GM12878 (cell line): ENCODE results near the gene HMOX2. TPM values are rescaled to one million over a fixed set of nuclear protein-coding genes. Genes with fewer than 3 reads are reported as not detected.

Experiments used
- ATF7 ChIP-seq: fragments of 450-650 bp; IDR thresholded peaks from 2 replicates; pipeline ENCODE4 v1.6.1; 2016; ENCODE audit warnings: low read depth, mild to moderate bottlenecking
- BCL11A ChIP-seq: IDR thresholded peaks from 2 replicates; pipeline ENCODE4 v1.6.1; 2011; ENCODE audit warnings: low read depth, low read length
- DPF2 ChIP-seq: fragments of 450-650 bp; IDR thresholded peaks from 2 replicates; pipeline ENCODE4 v1.6.1; 2017; ENCODE audit warnings: mild to moderate bottlenecking
- PAX8 ChIP-seq: fragments of 450-650 bp; IDR thresholded peaks from 2 replicates; pipeline ENCODE4 v1.6.1; 2017; ENCODE audit warnings: mild to moderate bottlenecking, moderate library complexity
- STAT3 ChIP-seq: IDR thresholded peaks from 2 replicates; pipeline ENCODE4 v1.6.1; 2011; ENCODE audit warnings: low read depth, low read length, improper control_type of control experiment
- polyA plus RNA-seq, 11 experiments: library from polyadenylated mRNA; depleted of rRNA in 4 of 11; unstranded in 6 of 11; stranded (reverse) in 5 of 11; fragments of >200 nt; fragmentation: Nextera tagmentation in 4 of 11; fragmentation: Illumina TruSeq in 1 of 11; extraction: Ambion mirVana in 4 of 11; extraction: Trizol in 1 of 11; gene quantifications; 1 replicate in 1 of 11; 2 replicates in 10 of 11; pipeline versions ENCODE4 v1.2.1 to v1.2.3, GENCODE V29; 2011 to 2016; ENCODE audit warnings: inconsistent platforms in 2 of 11, missing spikeins in 2 of 11, low read depth in 1 of 11
- total RNA-seq, 4 experiments: library from RNA; depleted of rRNA in 3 of 4; stranded (reverse); fragments of >200 nt in 3 of 4; fragmentation: Illumina TruSeq in 1 of 4; extraction: Trizol in 1 of 4; gene quantifications; 2 replicates each; pipeline versions ENCODE4 v1.2.1 to v1.2.3, GENCODE V29; 2013 to 2021
- TF ChIP-seq, protein P1 (sequence below): fragments of 450-650 bp; IDR thresholded peaks from 2 replicates; pipeline ENCODE4 v1.6.1; 2016; ENCODE audit warnings: mild to moderate bottlenecking, moderate library complexity, borderline replicate concordance
- TF ChIP-seq, protein P2 (sequence below): IDR thresholded peaks from 2 replicates; pipeline ENCODE4 v1.6.1; 2012; ENCODE audit warnings: improper control_type of control experiment, low read depth, low read length; ENCODE audit not compliant: insufficient replicate concordance
- TF ChIP-seq, protein P3 (sequence below): fragments of 450-650 bp; conservative IDR thresholded peaks from 2 replicates; pipeline ENCODE4 v1.6.1; 2017; ENCODE audit warnings: mild to moderate bottlenecking, moderate library complexity
- TF ChIP-seq, protein P4 (sequence below): fragments of 450-650 bp; IDR thresholded peaks from 2 replicates; pipeline ENCODE4 v1.6.1; 2018; ENCODE audit warnings: borderline replicate concordance, mild to moderate bottlenecking; ENCODE audit not compliant: partially characterized antibody
- TF ChIP-seq, protein P5 (sequence below): fragments of 450-650 bp; formaldehyde crosslinking; IDR thresholded peaks from 2 replicates; pipeline ENCODE4 v1.4.0; 2022; ENCODE audit warnings: mild to moderate bottlenecking, moderate library complexity

HMOX2 gene
- total and polyA plus RNA-seq, 10 of the 15 experiments (the other 5 are each of a cell fraction or from before 2014, with no cell fraction given) = 26.4 to 111 (median 57.8) TPM

DNA sequence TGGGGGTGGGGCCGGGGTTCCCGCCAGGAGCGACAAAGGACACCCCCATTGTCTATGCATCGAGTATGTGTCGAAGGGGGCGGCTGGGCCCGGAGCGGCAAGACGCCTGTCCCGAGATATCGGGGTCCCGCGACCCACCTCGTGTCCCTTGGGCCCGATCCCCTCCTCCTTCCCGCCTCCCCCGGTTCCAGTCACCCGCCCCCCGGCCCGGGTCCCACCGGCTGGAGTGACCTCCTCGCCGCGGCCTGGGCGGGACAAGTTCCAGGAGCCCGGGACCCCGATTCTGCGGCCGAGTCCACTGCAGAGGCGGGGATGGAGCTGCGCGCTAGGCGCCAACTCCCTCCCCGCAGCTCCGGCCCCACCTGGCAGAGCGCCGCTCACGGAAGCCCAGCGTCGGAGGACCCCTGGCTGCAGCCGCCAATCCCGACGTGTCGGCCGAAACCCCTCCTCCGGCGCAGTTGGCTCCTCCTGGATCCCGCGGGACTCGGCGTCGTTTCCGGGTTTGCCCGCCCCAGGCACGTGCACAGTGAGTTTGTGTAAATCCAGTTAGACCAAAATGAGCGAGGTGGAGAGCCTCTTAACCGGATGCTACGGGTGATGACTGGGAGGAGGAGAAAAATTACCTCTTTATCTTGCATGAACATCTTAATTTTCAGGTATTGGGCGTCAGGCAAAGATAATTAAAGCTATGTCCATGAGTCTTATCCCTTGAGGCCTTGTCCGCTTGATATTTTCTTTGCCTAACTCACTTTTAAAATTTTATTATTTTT lies 1.8 kb upstream of the HMOX2 start, which contains the start of gene NMRAL1 (continued):
- TF ChIP-seq, protein P1, sequence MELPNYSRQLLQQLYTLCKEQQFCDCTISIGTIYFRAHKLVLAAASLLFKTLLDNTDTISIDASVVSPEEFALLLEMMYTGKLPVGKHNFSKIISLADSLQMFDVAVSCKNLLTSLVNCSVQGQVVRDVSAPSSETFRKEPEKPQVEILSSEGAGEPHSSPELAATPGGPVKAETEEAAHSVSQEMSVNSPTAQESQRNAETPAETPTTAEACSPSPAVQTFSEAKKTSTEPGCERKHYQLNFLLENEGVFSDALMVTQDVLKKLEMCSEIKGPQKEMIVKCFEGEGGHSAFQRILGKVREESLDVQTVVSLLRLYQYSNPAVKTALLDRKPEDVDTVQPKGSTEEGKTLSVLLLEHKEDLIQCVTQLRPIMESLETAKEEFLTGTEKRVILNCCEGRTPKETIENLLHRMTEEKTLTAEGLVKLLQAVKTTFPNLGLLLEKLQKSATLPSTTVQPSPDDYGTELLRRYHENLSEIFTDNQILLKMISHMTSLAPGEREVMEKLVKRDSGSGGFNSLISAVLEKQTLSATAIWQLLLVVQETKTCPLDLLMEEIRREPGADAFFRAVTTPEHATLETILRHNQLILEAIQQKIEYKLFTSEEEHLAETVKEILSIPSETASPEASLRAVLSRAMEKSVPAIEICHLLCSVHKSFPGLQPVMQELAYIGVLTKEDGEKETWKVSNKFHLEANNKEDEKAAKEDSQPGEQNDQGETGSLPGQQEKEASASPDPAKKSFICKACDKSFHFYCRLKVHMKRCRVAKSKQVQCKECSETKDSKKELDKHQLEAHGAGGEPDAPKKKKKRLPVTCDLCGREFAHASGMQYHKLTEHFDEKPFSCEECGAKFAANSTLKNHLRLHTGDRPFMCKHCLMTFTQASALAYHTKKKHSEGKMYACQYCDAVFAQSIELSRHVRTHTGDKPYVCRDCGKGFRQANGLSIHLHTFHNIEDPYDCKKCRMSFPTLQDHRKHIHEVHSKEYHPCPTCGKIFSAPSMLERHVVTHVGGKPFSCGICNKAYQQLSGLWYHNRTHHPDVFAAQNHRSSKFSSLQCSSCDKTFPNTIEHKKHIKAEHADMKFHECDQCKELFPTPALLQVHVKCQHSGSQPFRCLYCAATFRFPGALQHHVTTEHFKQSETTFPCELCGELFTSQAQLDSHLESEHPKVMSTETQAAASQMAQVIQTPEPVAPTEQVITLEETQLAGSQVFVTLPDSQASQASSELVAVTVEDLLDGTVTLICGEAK = no peak; the same call in 1 of the 2 replicates
- no peak for TF ChIP-seq STAT3
- TF ChIP-seq, protein P2, sequence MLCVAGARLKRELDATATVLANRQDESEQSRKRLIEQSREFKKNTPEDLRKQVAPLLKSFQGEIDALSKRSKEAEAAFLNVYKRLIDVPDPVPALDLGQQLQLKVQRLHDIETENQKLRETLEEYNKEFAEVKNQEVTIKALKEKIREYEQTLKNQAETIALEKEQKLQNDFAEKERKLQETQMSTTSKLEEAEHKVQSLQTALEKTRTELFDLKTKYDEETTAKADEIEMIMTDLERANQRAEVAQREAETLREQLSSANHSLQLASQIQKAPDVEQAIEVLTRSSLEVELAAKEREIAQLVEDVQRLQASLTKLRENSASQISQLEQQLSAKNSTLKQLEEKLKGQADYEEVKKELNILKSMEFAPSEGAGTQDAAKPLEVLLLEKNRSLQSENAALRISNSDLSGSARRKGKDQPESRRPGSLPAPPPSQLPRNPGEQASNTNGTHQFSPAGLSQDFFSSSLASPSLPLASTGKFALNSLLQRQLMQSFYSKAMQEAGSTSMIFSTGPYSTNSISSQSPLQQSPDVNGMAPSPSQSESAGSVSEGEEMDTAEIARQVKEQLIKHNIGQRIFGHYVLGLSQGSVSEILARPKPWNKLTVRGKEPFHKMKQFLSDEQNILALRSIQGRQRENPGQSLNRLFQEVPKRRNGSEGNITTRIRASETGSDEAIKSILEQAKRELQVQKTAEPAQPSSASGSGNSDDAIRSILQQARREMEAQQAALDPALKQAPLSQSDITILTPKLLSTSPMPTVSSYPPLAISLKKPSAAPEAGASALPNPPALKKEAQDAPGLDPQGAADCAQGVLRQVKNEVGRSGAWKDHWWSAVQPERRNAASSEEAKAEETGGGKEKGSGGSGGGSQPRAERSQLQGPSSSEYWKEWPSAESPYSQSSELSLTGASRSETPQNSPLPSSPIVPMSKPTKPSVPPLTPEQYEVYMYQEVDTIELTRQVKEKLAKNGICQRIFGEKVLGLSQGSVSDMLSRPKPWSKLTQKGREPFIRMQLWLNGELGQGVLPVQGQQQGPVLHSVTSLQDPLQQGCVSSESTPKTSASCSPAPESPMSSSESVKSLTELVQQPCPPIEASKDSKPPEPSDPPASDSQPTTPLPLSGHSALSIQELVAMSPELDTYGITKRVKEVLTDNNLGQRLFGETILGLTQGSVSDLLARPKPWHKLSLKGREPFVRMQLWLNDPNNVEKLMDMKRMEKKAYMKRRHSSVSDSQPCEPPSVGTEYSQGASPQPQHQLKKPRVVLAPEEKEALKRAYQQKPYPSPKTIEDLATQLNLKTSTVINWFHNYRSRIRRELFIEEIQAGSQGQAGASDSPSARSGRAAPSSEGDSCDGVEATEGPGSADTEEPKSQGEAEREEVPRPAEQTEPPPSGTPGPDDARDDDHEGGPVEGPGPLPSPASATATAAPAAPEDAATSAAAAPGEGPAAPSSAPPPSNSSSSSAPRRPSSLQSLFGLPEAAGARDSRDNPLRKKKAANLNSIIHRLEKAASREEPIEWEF = no peak
- no peak for TF ChIP-seq BCL11A
- TF ChIP-seq, protein P3, sequence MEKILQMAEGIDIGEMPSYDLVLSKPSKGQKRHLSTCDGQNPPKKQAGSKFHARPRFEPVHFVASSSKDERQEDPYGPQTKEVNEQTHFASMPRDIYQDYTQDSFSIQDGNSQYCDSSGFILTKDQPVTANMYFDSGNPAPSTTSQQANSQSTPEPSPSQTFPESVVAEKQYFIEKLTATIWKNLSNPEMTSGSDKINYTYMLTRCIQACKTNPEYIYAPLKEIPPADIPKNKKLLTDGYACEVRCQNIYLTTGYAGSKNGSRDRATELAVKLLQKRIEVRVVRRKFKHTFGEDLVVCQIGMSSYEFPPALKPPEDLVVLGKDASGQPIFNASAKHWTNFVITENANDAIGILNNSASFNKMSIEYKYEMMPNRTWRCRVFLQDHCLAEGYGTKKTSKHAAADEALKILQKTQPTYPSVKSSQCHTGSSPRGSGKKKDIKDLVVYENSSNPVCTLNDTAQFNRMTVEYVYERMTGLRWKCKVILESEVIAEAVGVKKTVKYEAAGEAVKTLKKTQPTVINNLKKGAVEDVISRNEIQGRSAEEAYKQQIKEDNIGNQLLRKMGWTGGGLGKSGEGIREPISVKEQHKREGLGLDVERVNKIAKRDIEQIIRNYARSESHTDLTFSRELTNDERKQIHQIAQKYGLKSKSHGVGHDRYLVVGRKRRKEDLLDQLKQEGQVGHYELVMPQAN = peak; percentile 68
- TF ChIP-seq, protein P4, sequence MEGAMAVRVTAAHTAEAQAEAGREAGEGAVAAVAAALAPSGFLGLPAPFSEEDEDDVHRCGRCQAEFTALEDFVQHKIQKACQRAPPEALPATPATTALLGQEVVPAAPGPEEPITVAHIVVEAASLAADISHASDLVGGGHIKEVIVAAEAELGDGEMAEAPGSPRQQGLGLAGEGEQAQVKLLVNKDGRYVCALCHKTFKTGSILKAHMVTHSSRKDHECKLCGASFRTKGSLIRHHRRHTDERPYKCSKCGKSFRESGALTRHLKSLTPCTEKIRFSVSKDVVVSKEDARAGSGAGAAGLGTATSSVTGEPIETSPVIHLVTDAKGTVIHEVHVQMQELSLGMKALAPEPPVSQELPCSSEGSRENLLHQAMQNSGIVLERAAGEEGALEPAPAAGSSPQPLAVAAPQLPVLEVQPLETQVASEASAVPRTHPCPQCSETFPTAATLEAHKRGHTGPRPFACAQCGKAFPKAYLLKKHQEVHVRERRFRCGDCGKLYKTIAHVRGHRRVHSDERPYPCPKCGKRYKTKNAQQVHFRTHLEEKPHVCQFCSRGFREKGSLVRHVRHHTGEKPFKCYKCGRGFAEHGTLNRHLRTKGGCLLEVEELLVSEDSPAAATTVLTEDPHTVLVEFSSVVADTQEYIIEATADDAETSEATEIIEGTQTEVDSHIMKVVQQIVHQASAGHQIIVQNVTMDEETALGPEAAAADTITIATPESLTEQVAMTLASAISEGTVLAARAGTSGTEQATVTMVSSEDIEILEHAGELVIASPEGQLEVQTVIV = peak; percentile 83
- TF ChIP-seq DPF2 = no peak
- 0 out of 2 replicates have a peak, but pooled peaks have one; percentile 20 for TF ChIP-seq ATF7
- no peak for TF ChIP-seq PAX8
- TF ChIP-seq, protein P5, sequence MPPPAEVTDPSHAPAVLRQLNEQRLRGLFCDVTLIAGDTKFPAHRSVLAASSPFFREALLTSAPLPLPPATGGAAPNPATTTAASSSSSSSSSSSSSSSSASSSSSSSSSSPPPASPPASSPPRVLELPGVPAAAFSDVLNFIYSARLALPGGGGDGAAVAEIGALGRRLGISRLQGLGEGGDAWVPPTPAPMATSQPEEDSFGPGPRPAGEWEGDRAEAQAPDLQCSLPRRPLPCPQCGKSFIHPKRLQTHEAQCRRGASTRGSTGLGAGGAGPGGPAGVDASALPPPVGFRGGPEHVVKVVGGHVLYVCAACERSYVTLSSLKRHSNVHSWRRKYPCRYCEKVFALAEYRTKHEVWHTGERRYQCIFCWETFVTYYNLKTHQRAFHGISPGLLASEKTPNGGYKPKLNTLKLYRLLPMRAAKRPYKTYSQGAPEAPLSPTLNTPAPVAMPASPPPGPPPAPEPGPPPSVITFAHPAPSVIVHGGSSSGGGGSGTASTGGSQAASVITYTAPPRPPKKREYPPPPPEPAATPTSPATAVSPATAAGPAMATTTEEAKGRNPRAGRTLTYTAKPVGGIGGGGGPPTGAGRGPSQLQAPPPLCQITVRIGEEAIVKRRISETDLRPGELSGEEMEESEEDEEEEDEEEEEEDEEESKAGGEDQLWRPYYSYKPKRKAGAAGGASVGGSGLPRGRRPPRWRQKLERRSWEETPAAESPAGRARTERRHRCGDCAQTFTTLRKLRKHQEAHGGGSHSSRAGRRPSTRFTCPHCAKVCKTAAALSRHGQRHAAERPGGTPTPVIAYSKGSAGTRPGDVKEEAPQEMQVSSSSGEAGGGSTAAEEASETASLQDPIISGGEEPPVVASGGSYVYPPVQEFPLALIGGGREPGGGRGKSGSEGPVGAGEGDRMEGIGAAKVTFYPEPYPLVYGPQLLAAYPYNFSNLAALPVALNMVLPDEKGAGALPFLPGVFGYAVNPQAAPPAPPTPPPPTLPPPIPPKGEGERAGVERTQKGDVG (CRISPR knock-in tag) = no peak
